Measurements from ENCODE around the gene BRWD1. TPM values are rescaled to one million over a fixed set of nuclear protein-coding genes. Genes with fewer than 3 reads are reported as not detected.
"Not testable (repeated sequence)": the region's sequence is repeated elsewhere in the genome, so short reads cannot be mapped to it uniquely, and the experiment has no call there.

BRWD1 gene
- polyA plus RNA-seq, 1 donor from 2014 or later: 246 TPM

DNA sequence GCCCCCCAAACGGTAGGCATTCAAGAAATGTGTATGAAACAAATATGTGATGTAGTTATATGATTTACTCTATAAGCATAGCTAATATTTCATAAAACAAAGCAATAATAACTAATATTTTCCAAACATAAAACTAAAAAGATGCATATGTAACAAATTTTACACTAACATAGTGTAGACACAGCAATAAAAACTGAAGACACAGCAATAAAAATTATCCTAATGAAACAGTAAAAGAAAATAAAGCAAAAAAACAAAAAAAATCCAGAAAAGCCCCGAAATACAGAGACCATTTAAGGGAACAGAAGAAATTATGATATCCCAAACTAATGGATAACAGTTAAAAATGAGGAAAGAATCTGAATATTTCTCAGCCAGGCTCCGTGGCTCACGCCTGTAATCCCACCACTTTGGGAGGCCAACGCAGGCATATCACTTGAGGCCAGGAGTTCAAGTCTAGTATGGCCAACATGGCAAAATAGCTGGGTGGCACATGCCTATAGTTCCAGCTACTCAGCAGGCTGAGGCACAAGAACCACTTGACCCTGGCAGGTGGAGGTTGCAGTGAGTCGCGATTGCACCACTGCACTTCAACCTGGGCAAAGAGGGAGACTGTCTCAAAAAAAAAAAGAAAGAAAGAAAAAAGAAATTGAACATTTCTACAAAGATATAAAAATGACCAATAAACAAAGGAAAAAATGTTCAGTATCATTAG, 92.0 kb downstream of the BRWD1 start:
- H3K27me3 ChIP-seq (ENCODE audit: insufficient read depth, low read depth, low read length): no peaks in the 10 kb centered on the region
- no peaks in the 10 kb centered on the region for H4K20me1 ChIP-seq (ENCODE audit: insufficient read depth)
- H3K4me3 ChIP-seq (ENCODE audit: low read length): no peak overlapping the region
- no peaks in the 10 kb centered on the region for H3K79me2 ChIP-seq (replicated peaks; ENCODE audit: insufficient read depth, low read length)
- no peaks in the 10 kb centered on the region for H3K9me2 ChIP-seq (ENCODE audit: insufficient read depth, low read length)
- no peaks in the 10 kb centered on the region for H3F3A ChIP-seq (ENCODE audit: insufficient read depth, low read length, poor library complexity, severe bottlenecking)
- H3K4me2 ChIP-seq (ENCODE audit: low read length): no peak overlapping the region
- no peak overlapping the region for H3K27ac ChIP-seq (ENCODE audit: low read length)
- no peak for TF ChIP-seq EZH2 (IDR thresholded peaks at IDR 0.05; ENCODE audit: borderline replicate concordance, insufficient read depth, low read length, poor library complexity, severe bottlenecking)
- no peak for TF ChIP-seq SMC3 (conservative IDR thresholded peaks at IDR 0.05; ENCODE audit: poor library complexity)
- no peak for TF ChIP-seq MXI1 (conservative IDR thresholded peaks at IDR 0.05; ENCODE audit: poor library complexity, severe bottlenecking)
- no peak for TF ChIP-seq EP300 (conservative IDR thresholded peaks at IDR 0.05; ENCODE audit: poor library complexity, severe bottlenecking)
- TF ChIP-seq, protein P1, sequence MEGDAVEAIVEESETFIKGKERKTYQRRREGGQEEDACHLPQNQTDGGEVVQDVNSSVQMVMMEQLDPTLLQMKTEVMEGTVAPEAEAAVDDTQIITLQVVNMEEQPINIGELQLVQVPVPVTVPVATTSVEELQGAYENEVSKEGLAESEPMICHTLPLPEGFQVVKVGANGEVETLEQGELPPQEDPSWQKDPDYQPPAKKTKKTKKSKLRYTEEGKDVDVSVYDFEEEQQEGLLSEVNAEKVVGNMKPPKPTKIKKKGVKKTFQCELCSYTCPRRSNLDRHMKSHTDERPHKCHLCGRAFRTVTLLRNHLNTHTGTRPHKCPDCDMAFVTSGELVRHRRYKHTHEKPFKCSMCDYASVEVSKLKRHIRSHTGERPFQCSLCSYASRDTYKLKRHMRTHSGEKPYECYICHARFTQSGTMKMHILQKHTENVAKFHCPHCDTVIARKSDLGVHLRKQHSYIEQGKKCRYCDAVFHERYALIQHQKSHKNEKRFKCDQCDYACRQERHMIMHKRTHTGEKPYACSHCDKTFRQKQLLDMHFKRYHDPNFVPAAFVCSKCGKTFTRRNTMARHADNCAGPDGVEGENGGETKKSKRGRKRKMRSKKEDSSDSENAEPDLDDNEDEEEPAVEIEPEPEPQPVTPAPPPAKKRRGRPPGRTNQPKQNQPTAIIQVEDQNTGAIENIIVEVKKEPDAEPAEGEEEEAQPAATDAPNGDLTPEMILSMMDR (IDR thresholded peaks at IDR 0.05; ENCODE audit: poor library complexity, severe bottlenecking): no peak
- TF ChIP-seq TAF1 (IDR thresholded peaks at IDR 0.05; ENCODE audit: low read depth): no peak
- TF ChIP-seq, protein P2, sequence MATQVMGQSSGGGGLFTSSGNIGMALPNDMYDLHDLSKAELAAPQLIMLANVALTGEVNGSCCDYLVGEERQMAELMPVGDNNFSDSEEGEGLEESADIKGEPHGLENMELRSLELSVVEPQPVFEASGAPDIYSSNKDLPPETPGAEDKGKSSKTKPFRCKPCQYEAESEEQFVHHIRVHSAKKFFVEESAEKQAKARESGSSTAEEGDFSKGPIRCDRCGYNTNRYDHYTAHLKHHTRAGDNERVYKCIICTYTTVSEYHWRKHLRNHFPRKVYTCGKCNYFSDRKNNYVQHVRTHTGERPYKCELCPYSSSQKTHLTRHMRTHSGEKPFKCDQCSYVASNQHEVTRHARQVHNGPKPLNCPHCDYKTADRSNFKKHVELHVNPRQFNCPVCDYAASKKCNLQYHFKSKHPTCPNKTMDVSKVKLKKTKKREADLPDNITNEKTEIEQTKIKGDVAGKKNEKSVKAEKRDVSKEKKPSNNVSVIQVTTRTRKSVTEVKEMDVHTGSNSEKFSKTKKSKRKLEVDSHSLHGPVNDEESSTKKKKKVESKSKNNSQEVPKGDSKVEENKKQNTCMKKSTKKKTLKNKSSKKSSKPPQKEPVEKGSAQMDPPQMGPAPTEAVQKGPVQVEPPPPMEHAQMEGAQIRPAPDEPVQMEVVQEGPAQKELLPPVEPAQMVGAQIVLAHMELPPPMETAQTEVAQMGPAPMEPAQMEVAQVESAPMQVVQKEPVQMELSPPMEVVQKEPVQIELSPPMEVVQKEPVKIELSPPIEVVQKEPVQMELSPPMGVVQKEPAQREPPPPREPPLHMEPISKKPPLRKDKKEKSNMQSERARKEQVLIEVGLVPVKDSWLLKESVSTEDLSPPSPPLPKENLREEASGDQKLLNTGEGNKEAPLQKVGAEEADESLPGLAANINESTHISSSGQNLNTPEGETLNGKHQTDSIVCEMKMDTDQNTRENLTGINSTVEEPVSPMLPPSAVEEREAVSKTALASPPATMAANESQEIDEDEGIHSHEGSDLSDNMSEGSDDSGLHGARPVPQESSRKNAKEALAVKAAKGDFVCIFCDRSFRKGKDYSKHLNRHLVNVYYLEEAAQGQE (IDR thresholded peaks at IDR 0.05; ENCODE audit: borderline replicate concordance): no peak
- no peak for TF ChIP-seq RAD21 (conservative IDR thresholded peaks at IDR 0.05)
- TF ChIP-seq POLR2AphosphoS5 (IDR thresholded peaks at IDR 0.05): no peak
- no peak overlapping the region for H2AFZ ChIP-seq (ENCODE audit: low read depth, low read length)
- no peaks in the 10 kb centered on the region for H3K36me3 ChIP-seq (ENCODE audit: insufficient read depth, low read length)
- H3K9ac ChIP-seq (ENCODE audit: low read length): no peak overlapping the region
- H3K9me3 ChIP-seq (ENCODE audit: low read length): no peaks in the 10 kb centered on the region

DNA sequence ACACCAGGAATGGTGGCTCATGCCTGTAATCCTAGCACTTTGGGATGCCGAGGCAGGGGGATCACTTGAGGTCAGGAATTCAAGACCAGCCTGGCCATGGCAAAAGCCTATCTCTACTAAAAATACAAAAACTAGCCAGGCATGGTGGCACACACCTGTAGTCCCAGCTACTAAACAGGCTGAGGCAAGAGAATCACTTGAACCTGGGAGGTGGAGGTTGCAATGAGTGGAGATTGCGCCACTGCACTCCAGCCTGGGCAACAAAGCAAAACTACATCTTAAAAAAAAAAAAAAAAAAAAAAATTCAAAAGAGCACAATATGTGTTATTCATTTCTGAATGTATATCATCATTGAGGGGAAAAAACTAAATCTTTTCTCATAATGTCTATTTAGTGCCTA, 92.6 kb downstream of the BRWD1 start:
- H3K9me3 ChIP-seq (ENCODE audit: low read length); H4K20me1 ChIP-seq (ENCODE audit: insufficient read depth); H3K27ac ChIP-seq (ENCODE audit: low read length); H2AFZ ChIP-seq (ENCODE audit: low read depth, low read length); H3K36me3 ChIP-seq (ENCODE audit: insufficient read depth, low read length); H3F3A ChIP-seq (ENCODE audit: insufficient read depth, low read length, poor library complexity, severe bottlenecking); H3K9me2 ChIP-seq (ENCODE audit: insufficient read depth, low read length); H3K27me3 ChIP-seq (ENCODE audit: insufficient read depth, low read depth, low read length); H3K4me2 ChIP-seq (ENCODE audit: low read length); H3K79me2 ChIP-seq (replicated peaks; ENCODE audit: insufficient read depth, low read length); H3K4me3 ChIP-seq (ENCODE audit: low read length); H3K9ac ChIP-seq (ENCODE audit: low read length): not testable (repeated sequence)

Measured in neural cell (in vitro differentiated cells).